Activated naive CD8-positive, alpha-beta T cell treated with anti-CD3 and anti-CD28 coated beads, Interleukin-2, amount 50 U/mL, for 16 hours (primary cell): ENCODE measurements around the gene BHLHE23.
"Not testable (repeated sequence)": the region's sequence is repeated elsewhere in the genome, so short reads cannot be mapped to it uniquely, and the experiment has no call there.

ENCODE experiments used
- DNase-seq: peaks from one replicate; pipeline ENCODE4 v3.0.0-alpha.2; 2020; ENCODE audit warnings: low read depth, low spot score

The BHLHE23 gene

DNA sequence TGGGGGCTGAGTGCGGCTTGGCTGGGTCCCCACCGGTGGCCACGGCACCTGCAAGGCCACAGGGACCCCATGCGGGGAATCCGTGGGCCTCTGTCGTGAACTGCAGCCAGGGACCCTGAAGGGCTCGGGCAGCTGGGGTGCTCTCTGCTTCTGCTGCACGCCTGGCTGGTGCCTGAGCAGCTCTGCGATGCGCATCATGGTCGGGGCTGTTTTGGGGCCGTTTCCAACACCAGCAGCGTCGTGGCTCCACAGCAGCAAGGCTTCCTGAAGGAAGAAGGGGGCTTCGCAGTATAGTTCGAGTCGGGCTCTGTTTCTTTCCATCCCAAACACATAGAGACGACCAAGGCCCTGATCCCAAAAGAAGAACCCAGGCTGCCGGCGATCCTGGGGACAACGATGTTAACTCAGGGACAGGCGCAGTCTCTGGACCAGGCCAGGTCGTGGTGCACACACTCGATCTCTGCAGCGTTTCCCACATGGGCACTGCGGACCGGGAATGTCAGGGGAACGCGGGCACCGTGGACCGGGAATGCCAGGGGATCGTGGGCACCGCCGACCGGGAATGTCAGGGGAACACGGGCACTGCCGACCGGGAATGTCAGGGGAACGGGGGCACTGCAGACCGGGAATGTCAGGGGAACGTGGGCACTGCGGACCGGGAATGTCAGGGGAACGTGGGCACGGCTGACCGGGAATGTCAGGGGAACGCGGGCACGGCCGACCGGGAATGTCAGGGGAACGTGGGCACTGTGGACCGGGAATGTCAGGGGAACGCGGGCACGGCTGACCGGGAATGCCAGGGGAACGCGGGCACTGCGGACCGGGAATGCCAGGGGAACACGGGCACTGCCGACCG, 36.8 kb upstream of the BHLHE23 start:
- no peak for DNase-seq

DNA sequence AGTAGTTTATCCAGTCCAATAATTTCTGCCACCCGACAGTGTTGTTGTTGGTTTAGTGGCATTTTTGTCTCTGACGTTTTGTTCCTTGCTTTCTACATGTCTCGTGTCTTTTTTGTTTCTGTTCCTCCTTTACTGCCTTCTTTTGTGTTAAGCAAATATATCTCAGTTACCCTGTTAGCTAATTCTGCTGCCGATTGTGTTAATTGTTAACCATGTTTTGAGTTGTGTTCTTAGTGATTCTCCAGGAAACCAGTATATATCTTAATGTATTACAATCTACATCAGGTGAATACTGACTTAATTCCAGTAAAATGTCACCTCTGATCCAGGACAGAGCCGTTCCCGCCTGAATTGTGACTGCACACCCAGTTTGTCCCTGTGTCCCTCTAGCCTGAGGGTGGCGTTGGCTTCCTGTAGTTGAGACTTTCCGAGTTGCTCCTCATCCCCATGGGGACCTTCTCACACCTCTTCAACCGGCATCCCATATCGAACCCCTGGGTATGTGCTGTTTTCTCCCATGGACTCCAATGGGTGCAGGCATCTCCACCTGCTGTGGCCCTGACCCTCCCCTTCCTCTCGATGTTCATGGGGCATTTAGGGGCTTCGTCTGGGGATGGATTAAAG, 35.8 kb upstream of the BHLHE23 start:
- DNase-seq, result no peak

DNA sequence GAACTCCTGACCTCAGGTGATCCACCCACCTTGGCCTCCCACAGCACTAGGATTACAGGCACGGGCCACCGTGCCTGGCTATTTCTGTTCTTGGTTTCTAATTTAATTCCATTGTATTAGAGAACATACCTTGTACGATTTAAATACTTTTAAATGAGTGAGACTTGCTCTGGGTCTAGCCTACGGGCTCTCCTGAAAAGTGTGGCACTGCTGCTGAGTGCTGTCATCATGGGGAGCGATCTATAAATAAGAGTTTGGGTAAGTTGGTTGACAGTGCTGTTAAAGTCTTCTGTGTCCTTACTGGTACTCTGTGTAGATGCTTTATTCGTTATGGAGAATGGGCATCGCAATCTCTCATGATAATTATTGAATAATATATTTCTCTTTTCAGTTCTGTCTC, 35.0 kb upstream of the BHLHE23 start:
- no peak for DNase-seq

DNA sequence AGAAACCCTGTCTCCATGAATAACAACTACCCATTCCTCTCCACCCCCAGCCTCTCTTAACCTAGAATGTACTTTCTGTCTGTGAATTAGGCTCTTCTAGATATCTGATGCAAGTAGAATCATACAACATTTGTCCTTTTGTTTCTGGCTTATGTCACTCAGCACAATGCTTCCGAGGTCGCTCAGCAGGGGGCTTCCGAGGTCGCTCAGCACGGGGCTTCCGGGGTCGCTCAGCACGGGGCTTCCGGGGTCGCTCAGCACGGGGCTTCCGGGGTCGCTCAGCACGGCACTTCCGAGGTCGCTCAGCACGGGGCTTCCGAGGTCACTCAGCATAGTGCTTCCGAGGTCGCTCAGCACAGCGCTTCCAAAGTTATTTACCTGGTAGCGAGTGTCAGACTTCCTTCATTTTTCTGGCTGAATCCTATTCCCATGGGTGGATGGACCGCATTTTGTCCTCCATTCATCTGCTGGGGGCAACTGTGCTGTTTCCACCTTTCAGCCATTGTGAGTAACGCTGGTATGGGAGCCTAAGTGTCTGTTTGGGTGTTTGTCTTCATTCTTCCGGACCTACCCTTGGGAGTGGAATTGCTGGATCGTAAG, 31.0 kb upstream of the BHLHE23 start:
- no peak for DNase-seq

DNA sequence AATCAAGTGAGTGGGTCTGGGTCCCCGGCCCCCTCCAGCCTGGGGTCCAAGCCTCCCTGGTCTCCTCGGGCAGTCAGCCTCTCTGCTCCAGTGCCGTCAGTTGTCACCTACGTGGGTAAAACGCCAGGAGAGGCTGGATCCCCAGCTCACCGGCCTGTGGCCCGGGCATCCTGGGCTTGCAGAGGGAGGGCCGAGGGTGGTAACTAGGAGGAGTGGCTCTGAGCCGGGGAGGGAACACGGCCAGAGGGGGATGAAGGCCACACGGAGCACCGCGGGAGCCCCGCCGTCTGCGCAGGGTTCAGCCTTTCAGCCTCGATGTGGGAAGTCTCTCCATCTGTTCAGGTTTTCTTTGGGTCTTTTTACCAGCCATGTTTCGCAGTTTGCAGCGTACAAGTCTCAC, 29.5 kb upstream of the BHLHE23 start:
- no peak for DNase-seq

DNA sequence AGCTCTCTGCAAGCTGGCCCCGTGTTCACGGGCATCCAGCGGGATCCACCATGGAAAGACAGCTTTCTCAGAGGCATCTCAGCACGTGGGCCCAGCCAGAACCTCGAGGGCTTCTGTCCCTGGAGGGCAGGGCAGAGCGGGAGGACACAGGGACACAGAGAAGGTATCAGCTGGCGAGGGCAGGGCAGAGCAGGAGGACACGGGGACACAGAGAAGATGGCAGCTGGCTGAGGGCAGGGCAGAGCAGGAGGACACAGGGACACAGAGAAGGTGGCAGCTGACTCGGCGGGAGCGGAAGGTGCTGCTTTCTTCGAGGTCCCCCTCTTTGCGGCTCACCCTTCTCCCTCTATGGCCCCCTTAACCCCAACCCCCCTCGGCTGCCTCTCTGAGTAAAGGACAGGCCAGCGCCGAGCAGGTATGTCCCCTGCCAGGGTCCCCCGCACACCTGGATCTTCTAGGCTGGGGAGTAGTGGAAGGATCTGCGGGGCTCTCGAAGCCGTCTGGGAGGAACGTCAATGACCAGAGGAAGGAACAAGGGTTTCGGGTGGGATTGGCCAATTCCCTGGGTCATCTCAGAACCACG, 28.9 kb upstream of the BHLHE23 start:
- no peak for DNase-seq

DNA sequence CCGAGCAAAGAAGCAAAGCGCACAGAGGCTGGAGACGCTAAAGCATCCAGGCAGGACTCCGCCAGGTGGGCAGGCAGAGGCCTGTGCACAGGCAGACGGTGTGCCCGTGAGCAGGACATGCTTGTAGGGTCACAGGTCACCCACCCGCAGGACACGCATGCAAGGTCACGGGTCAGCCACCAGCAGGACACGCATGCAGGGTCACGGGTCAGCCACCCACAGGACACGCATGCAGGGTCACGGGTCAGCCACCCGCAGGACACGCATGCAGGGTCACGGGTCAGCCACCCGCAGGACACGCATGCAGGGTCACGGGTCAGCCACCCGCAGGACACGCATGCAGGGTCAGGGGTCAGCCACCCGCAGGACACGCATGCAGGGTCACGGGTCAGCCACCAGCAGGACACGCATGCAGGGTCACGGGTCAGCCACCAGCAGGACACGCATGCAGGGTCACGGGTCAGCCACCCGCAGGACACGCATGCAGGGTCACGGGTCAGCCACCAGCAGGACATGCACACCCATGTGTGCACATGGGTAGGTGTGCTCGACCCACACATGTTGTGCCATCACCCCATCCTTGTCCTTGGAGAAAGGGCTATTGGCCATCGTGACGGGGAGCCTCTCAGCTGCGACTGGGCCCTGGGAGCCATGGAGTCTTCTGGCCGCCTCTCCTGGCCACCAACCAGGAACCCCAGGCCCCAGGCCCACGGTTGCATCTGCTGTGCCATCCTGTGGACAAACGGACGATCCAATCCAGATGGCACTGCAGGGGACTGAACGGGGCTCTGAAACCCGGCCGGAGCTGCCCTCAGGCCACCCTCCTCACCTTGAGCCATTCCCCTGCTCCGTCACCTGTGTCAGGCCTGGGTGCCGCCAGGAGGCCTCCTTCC, 28.2 kb upstream of the BHLHE23 start:
- DNase-seq, result not testable (repeated sequence)

DNA sequence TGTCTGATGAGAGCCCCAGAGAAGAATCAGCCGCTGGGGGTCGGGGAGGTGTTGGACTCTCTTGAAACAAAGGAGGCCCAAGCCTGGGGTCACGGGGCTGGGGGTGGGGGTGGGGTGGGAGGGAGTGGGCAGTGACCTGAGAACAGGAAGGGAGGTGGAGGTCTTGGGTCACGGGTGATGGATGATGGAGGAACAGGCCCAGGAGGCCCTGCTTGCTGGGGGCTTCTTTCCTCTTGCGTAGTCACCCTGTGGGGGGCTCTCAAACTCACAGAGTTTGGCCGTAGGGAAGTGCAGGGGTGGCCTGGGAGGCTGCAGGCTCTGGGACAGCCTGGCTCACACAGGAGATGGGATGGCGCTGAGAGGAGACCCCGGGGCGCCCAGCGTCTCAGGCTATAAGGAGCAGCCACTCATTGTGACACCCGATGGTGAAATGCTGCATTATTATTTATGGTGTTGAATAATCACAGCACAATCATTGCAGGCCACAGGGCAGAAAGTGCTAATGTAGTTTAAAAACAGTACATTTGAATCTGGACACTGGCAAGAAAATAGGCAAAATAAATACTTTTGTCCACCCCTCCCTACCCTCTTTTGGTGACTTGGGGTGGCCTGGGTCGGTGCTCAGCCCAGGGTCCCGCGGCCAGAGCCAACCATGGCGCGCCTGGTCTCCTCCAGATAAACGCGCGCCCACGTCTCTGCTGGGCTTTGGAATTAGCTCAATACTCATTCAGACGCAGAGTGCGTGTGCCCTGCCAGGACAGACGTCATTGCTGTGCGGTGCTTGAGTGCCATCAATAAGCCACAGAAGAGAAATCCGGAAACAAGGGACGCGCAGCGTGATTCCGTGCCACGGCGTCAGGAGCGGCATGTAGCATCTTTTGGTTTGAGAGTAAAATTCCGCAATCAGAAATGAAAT, 27.3 kb upstream of the BHLHE23 start:
- DNase-seq, result no peak

DNA sequence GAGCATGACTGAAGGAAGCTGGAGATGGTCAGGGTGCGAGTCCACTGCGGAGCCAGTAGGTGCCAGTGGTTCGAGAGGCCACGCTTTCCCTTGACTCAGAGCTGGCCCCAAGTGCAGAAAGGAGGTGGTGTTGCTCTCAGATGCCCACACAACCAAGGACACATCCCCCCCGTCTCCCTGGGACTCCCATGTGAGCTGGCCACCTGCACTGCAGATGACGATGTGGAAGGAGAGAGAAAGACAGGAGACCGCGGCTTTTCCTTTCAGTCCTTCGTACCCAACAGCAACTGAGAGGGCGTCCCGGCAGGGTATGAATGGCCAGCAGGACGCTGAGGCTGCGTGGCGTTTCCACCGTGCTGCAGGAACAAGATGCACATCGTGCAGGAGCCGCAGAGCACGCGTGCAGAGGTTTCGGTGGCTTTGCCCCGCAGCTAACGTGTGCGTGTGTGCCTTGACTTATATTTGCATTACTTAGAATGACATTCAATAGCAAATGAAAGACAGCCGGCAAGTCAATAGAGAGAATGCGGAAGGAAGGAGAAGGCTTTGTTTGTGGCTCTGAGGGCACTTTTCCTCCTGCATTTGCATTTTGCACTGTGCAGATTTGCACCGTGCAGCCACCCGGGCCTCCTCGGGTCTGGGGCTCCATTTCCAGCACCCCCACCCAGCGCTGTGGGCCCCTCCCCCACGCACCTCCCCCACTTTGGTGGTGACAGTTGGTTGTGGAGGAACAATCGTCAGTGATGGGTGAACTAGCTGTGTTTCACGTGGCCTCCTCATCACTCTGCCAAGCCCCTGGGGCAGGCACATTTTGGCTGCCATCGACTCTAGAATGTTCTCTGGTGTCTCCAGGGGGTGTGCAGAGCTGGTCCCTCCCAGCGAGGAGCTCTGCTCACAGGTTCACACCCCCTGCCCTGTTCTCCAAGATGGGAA, 26.4 kb upstream of the BHLHE23 start:
- no peak for DNase-seq

DNA sequence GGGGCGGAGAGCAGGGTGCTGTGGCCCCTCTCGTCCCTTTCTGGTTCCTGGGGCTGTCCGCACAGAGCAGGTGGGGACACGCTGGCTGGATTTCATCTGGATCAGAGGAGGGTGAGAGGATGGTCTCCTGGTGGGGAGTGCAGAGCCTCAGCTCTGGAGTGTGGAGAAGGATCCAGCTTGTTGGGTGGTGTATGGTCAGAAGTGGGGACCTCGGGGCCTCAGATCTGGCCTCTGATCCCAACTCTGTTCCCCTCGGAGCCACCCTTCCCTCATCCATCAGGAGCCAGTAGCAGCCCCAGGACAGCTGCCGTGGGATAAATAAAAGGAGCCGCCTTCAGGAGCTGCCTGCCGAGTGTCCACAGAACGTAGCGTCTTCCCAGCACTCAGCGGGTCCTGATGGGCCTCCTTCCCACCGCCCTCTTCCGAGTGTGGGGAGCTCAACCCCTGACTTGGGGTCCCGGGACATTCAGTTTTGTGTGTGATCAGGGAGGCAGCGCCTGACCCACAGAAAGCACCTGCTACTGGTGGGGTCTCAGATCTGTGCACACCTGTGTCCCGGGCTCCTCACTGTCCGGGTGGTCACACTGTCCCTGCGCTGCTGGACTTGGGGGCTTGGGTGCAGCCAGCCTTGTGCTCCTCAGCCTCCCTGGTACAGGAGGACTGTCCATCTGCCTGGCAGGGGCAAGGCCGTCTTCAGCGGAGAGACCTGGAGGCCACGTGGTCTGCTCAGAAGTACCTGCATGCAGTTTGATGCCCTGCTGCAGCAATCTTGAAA, 25.4 kb upstream of the BHLHE23 start:
- no peak for DNase-seq

DNA sequence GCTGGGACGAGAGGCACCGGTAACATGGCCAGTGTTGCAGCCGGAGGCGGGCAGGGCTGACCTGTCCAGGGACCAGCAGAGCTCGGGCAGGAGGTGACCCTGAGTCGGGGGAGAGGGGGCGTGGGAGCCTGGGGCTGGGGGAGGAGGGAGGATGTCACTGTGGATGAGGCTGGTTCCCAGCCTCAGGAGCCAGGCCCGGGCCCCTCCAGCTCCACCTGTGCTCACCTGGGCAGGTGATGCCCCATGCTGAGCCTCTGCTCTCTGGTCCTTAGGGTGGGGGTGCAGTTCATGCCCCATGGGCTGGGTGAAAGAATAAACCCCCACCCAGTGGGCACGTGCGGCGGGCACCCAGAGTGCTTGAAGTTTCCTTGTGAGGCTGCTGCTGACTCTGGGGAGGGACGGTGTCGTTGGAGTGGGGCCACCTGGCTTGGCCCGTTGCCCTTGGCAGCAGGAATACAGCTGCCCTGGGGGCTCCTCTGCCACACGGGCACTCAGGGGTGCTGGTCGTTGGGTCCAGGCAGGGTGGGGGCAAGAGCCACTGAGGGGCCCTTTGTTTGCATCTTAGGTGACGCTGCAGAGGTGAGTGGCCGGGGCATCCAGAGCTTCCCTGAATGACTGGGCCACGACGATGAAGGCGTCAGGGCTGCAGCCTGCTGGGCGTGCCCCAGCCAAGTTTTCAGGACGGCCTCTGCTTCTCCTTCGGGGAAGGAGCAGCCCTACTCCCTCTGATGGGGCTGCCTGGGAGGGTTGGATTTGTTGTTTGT, 24.7 kb upstream of the BHLHE23 start:
- no peak for DNase-seq

DNA sequence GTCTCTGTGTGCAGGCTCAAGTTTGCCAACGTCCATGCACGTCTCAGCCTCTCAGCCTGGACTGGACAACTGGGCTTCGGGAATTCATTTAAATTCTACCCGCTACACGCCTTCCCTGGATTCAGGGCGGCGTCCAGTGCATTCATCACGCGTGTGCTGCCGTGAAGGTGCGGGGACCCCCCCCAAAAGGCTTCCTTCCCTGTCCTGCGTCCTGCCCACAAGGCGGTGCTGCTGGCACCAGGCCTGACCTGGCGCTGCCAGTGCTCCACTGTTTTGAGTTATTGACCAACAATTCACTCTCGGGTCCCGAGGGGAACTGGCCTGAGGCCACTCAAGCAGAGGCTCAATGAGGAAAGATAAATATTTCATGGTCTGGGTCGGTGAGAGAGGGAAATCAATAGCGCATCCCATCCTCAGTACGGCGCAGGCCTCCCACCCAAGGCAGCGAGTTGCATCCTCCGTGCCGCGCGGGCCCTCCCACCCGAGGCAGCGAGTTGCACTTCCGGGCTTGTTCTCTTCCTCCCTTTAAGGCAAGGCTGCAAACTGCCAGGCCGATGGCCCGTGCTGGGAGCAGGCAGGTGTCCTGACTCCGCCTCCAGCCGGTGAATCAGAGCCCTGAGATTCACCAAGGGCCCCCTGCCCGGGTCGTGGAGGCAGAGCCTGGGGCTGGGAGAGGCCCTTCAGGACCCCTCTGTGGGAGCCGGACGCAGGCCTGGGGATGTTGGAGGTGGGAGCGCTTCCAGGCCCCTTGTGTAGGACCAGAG, 22.8 kb upstream of the BHLHE23 start:
- DNase-seq, result no peak

DNA sequence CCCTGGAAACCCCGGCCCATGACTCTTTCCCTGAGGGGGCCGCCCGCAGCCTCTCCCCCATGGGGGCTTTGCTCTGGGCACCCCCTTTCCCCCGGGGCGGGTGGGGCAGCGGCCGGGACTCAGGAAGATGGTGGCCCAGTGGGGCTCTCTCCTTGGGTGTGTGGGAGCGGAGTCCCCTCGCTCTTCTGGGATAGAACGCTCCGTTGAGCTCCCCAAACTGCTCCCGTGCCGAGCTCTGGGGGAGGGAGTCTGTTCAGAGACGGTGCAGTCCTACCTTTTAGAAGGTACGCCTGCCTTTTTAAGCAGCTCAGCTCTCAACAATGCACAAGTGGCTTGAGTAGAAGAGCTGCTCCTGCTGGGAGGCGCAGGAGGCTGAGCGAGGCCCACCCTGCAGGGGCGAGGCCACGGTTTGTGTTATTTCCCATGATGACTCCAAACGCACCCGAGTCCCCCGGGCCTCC, 21.7 kb upstream of the BHLHE23 start:
- no peak for DNase-seq

DNA sequence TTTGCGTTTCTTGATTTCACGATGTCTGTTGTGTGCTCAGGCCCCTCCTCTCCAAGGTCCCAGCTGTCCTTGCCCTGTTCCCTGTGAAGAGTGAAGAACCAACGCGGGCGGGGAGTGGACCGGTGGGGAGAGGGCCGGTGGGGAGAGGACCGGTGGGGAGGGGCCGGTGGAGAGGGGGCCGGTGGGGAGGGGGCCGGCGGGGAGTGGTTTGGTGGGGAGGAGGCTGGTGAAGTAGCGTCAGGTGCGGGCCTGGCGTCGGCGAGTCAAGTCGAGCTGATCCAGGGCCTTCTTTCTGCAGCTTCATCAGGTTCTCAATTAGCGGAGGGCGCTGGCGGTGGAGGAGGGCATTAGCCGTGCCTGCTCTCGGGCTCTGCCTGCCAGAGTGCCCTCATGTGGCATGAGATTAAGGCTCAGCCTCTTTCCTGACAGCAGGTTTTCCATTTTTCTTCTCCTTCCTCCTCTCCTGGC, 21.2 kb upstream of the BHLHE23 start:
- DNase-seq, result no peak

DNA sequence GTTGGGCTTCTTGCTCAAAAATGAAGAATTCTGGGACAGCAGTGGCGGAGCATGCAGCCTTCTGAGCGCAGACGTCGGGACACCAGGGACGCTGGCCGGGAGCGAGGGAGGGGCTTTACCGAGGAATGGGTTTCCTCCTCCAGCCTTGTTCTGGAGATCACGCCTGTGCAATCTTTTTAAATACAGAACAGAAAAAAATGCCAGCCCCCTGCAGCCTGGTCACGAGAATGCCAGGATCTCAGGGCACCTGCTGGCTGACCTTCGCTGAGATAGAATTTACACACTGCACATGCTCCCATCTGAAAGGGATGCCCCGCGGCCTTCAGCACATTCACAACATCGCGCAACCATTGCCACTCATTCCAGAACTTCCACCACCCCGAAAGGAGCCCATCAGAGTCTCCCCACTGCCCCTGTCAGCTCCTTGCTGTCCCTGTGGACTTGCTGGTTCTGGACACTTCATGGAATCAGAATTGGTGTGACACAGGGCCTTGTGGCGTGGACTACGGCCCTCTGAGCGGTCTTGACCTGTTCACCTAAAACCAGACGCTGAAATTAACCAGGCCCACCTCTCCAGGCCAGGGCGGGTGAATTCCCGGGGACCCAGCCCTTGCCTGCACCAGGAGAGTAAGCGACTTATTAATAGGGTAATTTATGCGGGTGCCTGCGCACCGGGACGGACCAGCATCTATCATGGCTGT, 20.6 kb upstream of the BHLHE23 start:
- DNase-seq, result no peak

DNA sequence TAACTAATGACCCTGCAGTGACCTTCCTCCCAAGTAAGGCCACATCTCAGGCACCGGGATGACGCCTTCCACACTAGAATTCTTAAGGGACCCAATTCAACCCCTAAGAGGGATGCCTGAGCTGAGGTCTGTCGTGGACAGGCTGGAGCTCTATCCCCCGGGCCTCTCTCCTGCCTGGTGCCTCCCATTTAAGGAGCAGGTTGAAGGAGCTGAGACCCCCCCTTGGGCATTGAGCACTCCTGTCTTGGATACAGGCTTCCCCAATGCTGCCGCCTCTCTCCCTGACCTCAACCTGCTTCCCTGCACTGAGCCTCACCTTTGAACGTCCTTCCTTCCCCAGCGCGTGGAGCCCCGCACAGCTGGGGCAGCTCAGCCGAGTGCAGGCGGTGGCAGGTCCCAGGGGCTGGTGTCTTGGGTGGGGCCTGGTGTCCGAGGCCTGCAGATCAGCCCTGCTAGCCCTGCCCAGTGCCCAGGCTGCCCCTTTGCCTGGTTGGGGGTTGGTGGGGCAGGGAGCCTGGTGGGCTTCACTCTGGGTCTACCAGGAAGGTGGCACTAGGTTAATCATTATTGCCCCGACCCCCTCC, 19.9 kb upstream of the BHLHE23 start:
- no peak for DNase-seq
